ENCODE measurements around the gene EMILIN1.

Gene EMILIN1

GRCh38 chr2:27127883-27128667 lies 49.7 kb downstream of the EMILIN1 start:
- DNase-seq = no peak

- no peak for DNase-seq
Observed at GRCh38 chr2:27128668-27129571, 50.5 kb downstream of the EMILIN1 start.

- DNase-seq = no peak
Observed at GRCh38 chr2:27130396-27130795, 52.0 kb downstream of the EMILIN1 start.

GRCh38 chr2:27131429-27131828 lies 53.0 kb downstream of the EMILIN1 start:
- DNase-seq = no peak

GRCh38 chr2:27133195-27133875 lies 54.9 kb downstream of the EMILIN1 start:
- no peak for DNase-seq

- peak; percentile 94 to 98 for DNase-seq
Observed at GRCh38 chr2:27133905-27134780, 55.7 kb downstream of the EMILIN1 start, which contains the start of gene PREB. TSS of gene PREB (minus strand) at chr2:27134636. CDS start at chr2:27134421, 215 bp downstream.

- no peak for DNase-seq
Observed at GRCh38 chr2:27134781-27135477, 56.5 kb downstream of the EMILIN1 start.

GRCh38 chr2:27135478-27135955 lies 57.1 kb downstream of the EMILIN1 start:
- no peak for DNase-seq
